Osteoblast (primary cell): ENCODE data around the gene C2orf72. TPM values are rescaled to one million over a fixed set of nuclear protein-coding genes. Genes with fewer than 3 reads are reported as not detected.

ENCODE experiments used
- DNase-seq: peaks from one replicate; pipeline ENCODE4 v3.0.0; 2011; ENCODE audit warnings: low spot score, mixed read lengths; ENCODE audit not compliant: insufficient read length; ENCODE audit errors: missing footprints
- H2AFZ ChIP-seq: 2 replicates; pipeline ENCODE4 v1.6.0; 2011; ENCODE audit warnings: mild to moderate bottlenecking, low read length
- H3K27ac ChIP-seq: 2 replicates; pipeline ENCODE4 v1.5.1; 2011; ENCODE audit warnings: mild to moderate bottlenecking, low read depth, low read length, moderate library complexity
- H3K27me3 ChIP-seq: 2 replicates; pipeline ENCODE4 v1.6.0; 2012; ENCODE audit warnings: mild to moderate bottlenecking, control low read depth, inconsistent platforms, low read length, moderate library complexity; ENCODE audit not compliant: insufficient read depth
- H3K36me3 ChIP-seq: 2 replicates; pipeline ENCODE4 v1.5.1; 2011; ENCODE audit warnings: mild to moderate bottlenecking, low read length, control low read depth, moderate library complexity; ENCODE audit not compliant: insufficient read depth
- H3K4me1 ChIP-seq: 2 replicates; pipeline ENCODE4 v1.5.1; 2011; ENCODE audit warnings: mild to moderate bottlenecking, low read length, control low read depth, moderate library complexity; ENCODE audit not compliant: insufficient read depth
- H3K4me2 ChIP-seq: 2 replicates; pipeline ENCODE4 v1.6.0; 2011; ENCODE audit warnings: mild to moderate bottlenecking, low read length; ENCODE audit not compliant: insufficient read depth
- H3K4me3 ChIP-seq: fragments of 200-600 bp; sonication (generic); 3 replicates; pipeline ENCODE4 v1.5.1; 2012; ENCODE audit warnings: mild to moderate bottlenecking, low read length, inconsistent platforms; ENCODE audit not compliant: insufficient read depth
- H3K79me2 ChIP-seq: 2 replicates; pipeline ENCODE4 v1.6.0; 2012; ENCODE audit warnings: mild to moderate bottlenecking, low read length, control low read depth, inconsistent platforms; ENCODE audit not compliant: insufficient read depth
- H3K9me3 ChIP-seq: 2 replicates; pipeline ENCODE4 v1.5.1; 2011; ENCODE audit warnings: low read depth, low read length, control low read depth
- H4K20me1 ChIP-seq: 2 replicates; pipeline ENCODE4 v1.6.0; 2012; ENCODE audit warnings: mild to moderate bottlenecking, low read length, control low read depth; ENCODE audit not compliant: insufficient read depth
- CTCF ChIP-seq: IDR thresholded peaks from 2 replicates; pipeline ENCODE4 v1.5.1; 2011; ENCODE audit warnings: mild to moderate bottlenecking, low read depth, low read length, moderate library complexity; ENCODE audit errors: extremely low read depth
- total RNA-seq: library from RNA; depleted of rRNA; stranded (reverse); fragments of >200 nt; gene quantifications from 2 replicates; pipeline ENCODE4 v1.2.3, GENCODE V29; 2012

Gene C2orf72
- total RNA-seq, 1 donor = not detected

DNA sequence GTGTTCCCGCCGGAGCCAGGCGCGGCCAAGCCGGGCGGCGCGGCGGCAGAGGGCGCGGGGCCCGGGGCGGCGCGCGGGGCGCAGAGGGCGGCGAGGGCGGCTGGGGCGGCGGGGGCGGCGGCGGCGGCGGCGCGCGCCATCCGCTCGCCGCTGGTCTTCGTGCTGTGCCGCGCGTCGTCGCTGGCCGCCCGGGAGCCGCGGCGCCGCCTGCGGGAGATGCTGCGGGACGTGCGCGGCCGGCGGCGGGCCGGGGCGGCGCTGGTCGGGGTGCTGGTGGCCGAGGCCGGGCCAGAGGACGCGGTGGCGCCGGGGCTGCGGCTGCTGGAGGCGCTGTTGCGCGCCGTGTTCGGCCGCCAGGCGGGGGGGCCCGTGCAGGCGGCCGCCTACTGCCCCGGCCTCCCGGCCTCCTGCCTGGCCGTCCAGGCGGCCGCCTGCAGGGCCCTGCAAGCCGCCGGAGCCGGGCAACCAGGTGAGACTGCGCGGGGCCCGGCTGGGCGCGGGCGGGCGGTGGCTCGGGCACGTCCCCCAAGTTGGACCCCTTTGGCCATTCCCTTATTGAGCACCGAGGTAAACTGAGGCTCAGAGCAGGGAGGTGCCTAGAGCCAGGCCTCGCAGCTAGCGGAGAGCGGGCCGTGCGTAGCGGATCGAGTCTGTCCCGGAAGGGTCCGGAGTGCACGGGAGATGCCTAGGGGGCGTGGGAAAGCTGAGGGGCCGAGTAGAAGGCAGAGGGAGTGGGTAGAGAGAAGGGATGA, 584 bp downstream of the C2orf72 start:
- no peak overlapping the region for H3K27ac ChIP-seq
- no peaks in the 10 kb centered on the region for H4K20me1 ChIP-seq
- H2AFZ ChIP-seq = no peak overlapping the region
- peak; percentile 84 for DNase-seq
- H3K36me3 ChIP-seq = no peaks in the 10 kb centered on the region
- no peak overlapping the region for H3K4me3 ChIP-seq
- H3K4me2 ChIP-seq = no peak overlapping the region
- no peaks in the 10 kb centered on the region for H3K4me1 ChIP-seq
- no peaks in the 10 kb centered on the region for H3K79me2 ChIP-seq
- no peak for TF ChIP-seq CTCF
- no peaks in the 10 kb centered on the region for H3K9me3 ChIP-seq
- H3K27me3 ChIP-seq = peaks cover 67% of the 10 kb centered on the region

GRCh38 chr2:231038483-231039293, 1.4 kb downstream of the C2orf72 start:
- no peak overlapping the region for H3K4me2 ChIP-seq

DNA sequence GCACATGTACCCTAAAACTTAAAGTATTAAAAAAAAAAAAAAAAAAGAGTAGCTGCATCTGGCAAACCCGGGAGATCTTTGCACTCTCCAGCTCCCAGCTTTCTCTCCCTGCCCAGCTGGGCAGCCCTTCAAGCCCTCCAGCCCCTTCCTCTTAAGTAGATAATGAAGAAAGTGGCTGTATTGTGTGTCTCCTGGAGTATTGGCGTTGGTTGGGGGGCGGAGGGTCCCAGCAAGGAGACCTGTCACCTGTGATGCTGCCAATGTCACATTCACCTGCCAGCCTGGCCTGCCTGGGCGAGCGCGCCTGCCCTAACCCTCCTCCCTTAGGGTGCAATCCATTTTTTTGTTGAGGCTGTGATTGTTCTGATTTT, 2.0 kb downstream of the C2orf72 start:
- Histone ChIP-seq H3K79me2 (no peaks in the 10 kb centered on the region), H2AFZ (no peak overlapping the region), H3K36me3 (no peaks in the 10 kb centered on the region), H3K9me3 (no peaks in the 10 kb centered on the region), H3K4me3 (no peak overlapping the region), H4K20me1 (no peaks in the 10 kb centered on the region), H3K4me1 (no peaks in the 10 kb centered on the region), H3K27ac (no peak overlapping the region), H3K4me2 (no peak overlapping the region), H3K27me3 (peaks cover 63% of the 10 kb centered on the region)
- peak; percentile 76 for DNase-seq
- no peak for TF ChIP-seq CTCF

More at GRCh38 chr2:231038483-231039293, 1.4 kb downstream of the C2orf72 start:
- no peaks in the 10 kb centered on the region for H3K4me1 ChIP-seq
- H3K27ac ChIP-seq = no peak overlapping the region
- H4K20me1 ChIP-seq = no peaks in the 10 kb centered on the region
- no peak for TF ChIP-seq CTCF
- no peak overlapping the region for H2AFZ ChIP-seq
- H3K9me3 ChIP-seq = no peaks in the 10 kb centered on the region
- DNase-seq = no peak
- no peaks in the 10 kb centered on the region for H3K79me2 ChIP-seq
- no peak overlapping the region for H3K4me3 ChIP-seq
- peaks cover 65% of the 10 kb centered on the region for H3K27me3 ChIP-seq
- H3K36me3 ChIP-seq = no peaks in the 10 kb centered on the region

DNA sequence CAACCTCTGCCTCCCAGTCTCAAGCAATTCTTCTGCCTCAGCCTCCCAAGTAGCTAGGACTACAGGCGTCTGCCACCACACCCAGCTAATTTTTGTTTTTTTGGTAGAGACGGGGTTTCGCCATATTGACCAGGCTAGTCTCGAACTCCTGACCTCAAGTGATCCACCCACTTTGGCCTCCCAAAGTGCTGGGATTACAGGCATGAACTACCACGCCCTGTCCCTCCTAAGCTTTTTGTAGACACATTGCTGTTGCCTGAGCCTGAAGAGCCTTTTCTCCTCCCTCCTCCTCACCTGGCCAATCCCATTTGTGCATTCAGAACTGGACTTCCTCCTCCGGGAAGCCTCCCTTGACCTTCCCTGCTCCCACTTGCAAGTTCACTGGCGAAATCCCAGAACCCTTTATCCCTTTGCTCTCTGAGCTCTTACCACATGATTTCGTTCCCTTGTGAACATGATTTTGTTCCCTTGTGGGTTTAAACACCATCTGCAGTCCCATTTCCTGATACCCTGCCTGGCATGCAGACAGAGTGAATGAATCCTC, 2.6 kb downstream of the C2orf72 start:
- H3K36me3 ChIP-seq = no peaks in the 10 kb centered on the region
- no peak overlapping the region for H3K4me2 ChIP-seq
- DNase-seq = no peak
- no peaks in the 10 kb centered on the region for H3K4me1 ChIP-seq
- H3K4me3 ChIP-seq = no peak overlapping the region
- H3K9me3 ChIP-seq = no peaks in the 10 kb centered on the region
- no peak overlapping the region for H2AFZ ChIP-seq
- H3K27ac ChIP-seq = no peak overlapping the region
- no peaks in the 10 kb centered on the region for H3K79me2 ChIP-seq
- H3K27me3 ChIP-seq = peaks cover 59% of the 10 kb centered on the region
- no peak for TF ChIP-seq CTCF
- H4K20me1 ChIP-seq = no peaks in the 10 kb centered on the region
